Sigmoid colon (tissue), 7 donors: ENCODE data around the gene POLR3E. TPM values are rescaled to one million over a fixed set of nuclear protein-coding genes. Genes with fewer than 3 reads are reported as not detected.

Experiments used
- DNase-seq: peaks from one replicate; pipeline ENCODE4 v3.0.0-alpha.2; 2019
- H3K27ac ChIP-seq, 4 donors: fragments of 200-600 bp; sonication (generic); one replicate each; pipeline ENCODE4 v1.5.1; 2016 to 2019; ENCODE audit warnings: mild to moderate bottlenecking in 1 of 4
- H3K27me3 ChIP-seq, 3 donors: fragments of 200-600 bp; sonication (generic); one replicate each; pipeline ENCODE4 v1.5.1; 2019; ENCODE audit warnings: mild to moderate bottlenecking in 1 of 3
- H3K36me3 ChIP-seq, 4 donors: fragments of 200-600 bp; sonication (generic); one replicate each; pipeline ENCODE4 v1.5.1; 2016 to 2019
- H3K4me1 ChIP-seq, 4 donors: fragments of 200-600 bp; sonication (generic); one replicate each; pipeline ENCODE4 v1.5.1; 2017 to 2019
- H3K4me3 ChIP-seq, 4 donors: fragments of 200-600 bp; sonication (generic); one replicate each; pipeline ENCODE4 v1.5.1; 2017 to 2019; ENCODE audit warnings: mild to moderate bottlenecking in 2 of 4, moderate library complexity in 1 of 4
- H3K9me3 ChIP-seq, 4 donors: fragments of 200-600 bp in 3 of 4; sonication (generic) in 3 of 4; one replicate each; pipeline versions ENCODE4 v1.5.1 to v1.6.1; 2013 to 2019
- EP300 ChIP-seq, 4 donors: sonication (generic); formaldehyde crosslinking; IDR thresholded peaks; one replicate each; pipeline ENCODE4 v1.6.1; 2017; ENCODE audit warnings: antibody characterized with exemption in 4 of 4
- POLR2A ChIP-seq, 2 donors: fragments of 450-650 bp; IDR thresholded peaks; one replicate each; pipeline ENCODE4 v1.6.1; 2016; ENCODE audit warnings: antibody characterized with exemption in 2 of 2, mild to moderate bottlenecking in 2 of 2, moderate library complexity in 2 of 2
- POLR2AphosphoS5 ChIP-seq, 4 donors: sonication (generic); formaldehyde crosslinking; IDR thresholded peaks; one replicate each; pipeline ENCODE4 v1.6.1; 2017; ENCODE audit warnings: antibody characterized with exemption in 4 of 4
- WGBS, 2 donors: extraction: QIAGEN DNeasy Blood & Tissue Kit; methylation state at CpG; one replicate each; pipeline ENCODE4 v1.1.7; 2013; 5-methylcytosine and 5-hydroxymethylcytosine counted together
- intact Hi-C: fragments of 100-400 bp; cut with DNase I; formaldehyde crosslinking; loops from one replicate; pipeline ENCODE4 v1.15.1; 2023
- polyA plus RNA-seq, 3 donors: library from polyadenylated mRNA; stranded (reverse); fragments of 200-250 nt; gene quantifications; one replicate each; pipeline ENCODE4 v1.2.3, GENCODE V29; 2013
- total RNA-seq, 4 donors: library from RNA; depleted of rRNA; stranded (reverse); fragments of >200 nt; gene quantifications; one replicate each; pipeline ENCODE4 v1.1.0, GENCODE V29; 2016
- TF ChIP-seq, protein P1 (sequence below), 4 experiments: fragments of 450-650 bp in 3 of 4; fragments of 200-600 bp in 1 of 4; IDR thresholded peaks; one replicate each; pipeline ENCODE4 v1.5.1; 2016 to 2019; ENCODE audit warnings: antibody characterized with exemption in 4 of 4, mild to moderate bottlenecking in 3 of 4, moderate library complexity in 2 of 4
- donor health status: healthy with polysubstance abuse.
- donor health status: Bipolar disorder and iron deficiency.
- donor health status: healthy.

The POLR3E gene
- total and polyA plus RNA-seq, 7 donors = 10.6 to 68.7 (median 39.3) TPM

DNA sequence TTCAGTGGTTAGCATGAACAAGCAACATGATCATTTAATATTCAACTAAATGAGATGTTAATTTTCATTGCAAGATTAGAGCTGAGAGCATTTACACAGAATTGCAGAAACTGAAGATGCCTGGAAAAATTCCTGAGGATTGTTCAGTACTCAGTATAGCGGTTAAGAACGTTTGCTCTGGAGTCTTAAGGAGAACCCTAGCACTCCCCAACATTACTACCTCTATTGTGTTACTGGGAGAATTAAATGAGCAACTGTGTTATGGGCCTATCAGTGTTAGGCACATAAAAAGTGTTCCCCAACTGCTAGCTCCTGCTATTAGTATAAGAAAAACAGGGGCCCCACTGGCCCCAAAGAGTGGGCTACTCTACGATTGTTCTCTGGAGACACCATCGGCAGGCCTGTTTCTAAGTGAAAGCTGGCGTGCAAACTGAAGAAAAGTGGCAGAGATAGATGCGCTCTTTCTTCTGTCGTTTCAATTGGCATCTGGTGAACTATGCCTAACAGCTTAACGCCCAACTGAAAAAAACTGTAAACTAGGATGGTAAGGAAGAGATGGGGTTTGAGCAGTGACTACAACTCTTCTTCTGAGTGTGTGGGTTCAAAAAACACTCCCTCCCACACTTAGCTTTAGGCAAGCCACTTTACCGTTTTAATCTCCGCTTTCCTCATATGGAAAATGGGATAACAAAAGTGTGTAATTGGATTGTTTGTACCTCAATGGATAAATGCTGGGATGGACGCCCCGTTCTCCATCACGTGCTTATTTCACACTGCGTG lies 75.9 kb downstream of the POLR3E start:
- Histone ChIP-seq H3K4me3 (peak overlapping the region; percentile 78 to 95 (median 78)), H3K4me1 (peaks cover 0 to 62% (median 58%) of the 10 kb centered on the region in 4 donors), H3K9me3 (no peaks in the 10 kb centered on the region), H3K27me3 (no peaks in the 10 kb centered on the region), H3K36me3 (no peaks in the 10 kb centered on the region), H3K27ac (peak overlapping the region; percentile 91 to 95 (median 94))
- 45 to 54% methylated on average over 14 of the region's 14 CpGs for WGBS, 2 donors
- intact Hi-C loops = loop anchor here (5.0 kb wide), 1 partner anchor 181 kb away; no protein-coding TSS in a partner anchor
- DNase-seq = no peak
- TF ChIP-seq, protein P1, sequence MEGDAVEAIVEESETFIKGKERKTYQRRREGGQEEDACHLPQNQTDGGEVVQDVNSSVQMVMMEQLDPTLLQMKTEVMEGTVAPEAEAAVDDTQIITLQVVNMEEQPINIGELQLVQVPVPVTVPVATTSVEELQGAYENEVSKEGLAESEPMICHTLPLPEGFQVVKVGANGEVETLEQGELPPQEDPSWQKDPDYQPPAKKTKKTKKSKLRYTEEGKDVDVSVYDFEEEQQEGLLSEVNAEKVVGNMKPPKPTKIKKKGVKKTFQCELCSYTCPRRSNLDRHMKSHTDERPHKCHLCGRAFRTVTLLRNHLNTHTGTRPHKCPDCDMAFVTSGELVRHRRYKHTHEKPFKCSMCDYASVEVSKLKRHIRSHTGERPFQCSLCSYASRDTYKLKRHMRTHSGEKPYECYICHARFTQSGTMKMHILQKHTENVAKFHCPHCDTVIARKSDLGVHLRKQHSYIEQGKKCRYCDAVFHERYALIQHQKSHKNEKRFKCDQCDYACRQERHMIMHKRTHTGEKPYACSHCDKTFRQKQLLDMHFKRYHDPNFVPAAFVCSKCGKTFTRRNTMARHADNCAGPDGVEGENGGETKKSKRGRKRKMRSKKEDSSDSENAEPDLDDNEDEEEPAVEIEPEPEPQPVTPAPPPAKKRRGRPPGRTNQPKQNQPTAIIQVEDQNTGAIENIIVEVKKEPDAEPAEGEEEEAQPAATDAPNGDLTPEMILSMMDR (IDR thresholded peaks at IDR 0.05) = no peak
- no peak for TF ChIP-seq POLR2AphosphoS5 (IDR thresholded peaks at IDR 0.05)
- no peak for TF ChIP-seq EP300 (IDR thresholded peaks at IDR 0.05)
- no peak for TF ChIP-seq POLR2A (IDR thresholded peaks at IDR 0.05)

DNA sequence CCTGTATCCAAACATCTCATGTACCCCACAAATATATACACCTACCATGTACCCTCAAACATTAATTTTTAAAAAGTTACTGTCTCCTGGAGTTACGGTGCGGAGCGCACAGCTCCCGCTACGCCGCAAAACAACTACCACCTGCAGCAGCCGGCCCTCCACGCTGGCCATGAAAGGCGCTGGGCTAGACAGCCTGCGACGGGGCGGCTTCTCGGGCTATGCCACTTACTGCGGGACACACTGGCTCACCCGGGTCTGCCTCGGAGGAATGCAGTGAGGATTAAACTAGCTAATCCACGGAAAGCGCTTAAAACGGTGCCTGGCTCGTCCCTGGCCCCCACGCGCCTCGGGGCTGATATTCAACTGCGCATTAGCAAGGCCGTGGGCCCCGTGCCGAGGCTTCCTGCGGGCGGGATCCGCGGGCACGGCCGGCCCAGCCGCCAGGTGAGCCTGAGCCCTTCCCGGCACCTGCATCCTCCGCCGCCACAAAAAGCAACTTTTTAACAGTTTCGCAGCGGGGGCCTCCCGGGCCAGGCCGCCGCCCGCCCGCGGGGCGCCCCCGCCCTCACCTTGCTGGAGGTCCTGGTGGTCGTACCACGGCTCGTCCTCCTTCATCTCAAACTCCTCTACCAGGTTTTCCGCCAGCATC lies 76.6 kb downstream of the POLR3E start:
- peak; percentile 79 for DNase-seq
- no peak for TF ChIP-seq EP300 (IDR thresholded peaks at IDR 0.05)
- no peak for TF ChIP-seq POLR2A (IDR thresholded peaks at IDR 0.05)
- TF ChIP-seq, protein P1 (IDR thresholded peaks at IDR 0.05) = no peak
- TF ChIP-seq POLR2AphosphoS5 (IDR thresholded peaks at IDR 0.05) = peak in 2 of 4 donors; percentile 33 to 35
- 1 to 2% methylated on average over 51 of the region's 51 CpGs for WGBS, 2 donors
- intact Hi-C loops = loop anchor here (5.0 kb wide), 1 partner anchor 181 kb away; no protein-coding TSS in a partner anchor
- peaks cover 0 to 55% (median 50%) of the 10 kb centered on the region in 4 donors for H3K4me1 ChIP-seq
- no peaks in the 10 kb centered on the region for H3K9me3 ChIP-seq
- H3K4me3 ChIP-seq = peak overlapping the region; percentile 78 to 95 (median 78)
- peak overlapping the region; percentile 91 to 95 (median 94) for H3K27ac ChIP-seq
- no peaks in the 10 kb centered on the region for H3K36me3 ChIP-seq
- H3K27me3 ChIP-seq = no peaks in the 10 kb centered on the region

DNA sequence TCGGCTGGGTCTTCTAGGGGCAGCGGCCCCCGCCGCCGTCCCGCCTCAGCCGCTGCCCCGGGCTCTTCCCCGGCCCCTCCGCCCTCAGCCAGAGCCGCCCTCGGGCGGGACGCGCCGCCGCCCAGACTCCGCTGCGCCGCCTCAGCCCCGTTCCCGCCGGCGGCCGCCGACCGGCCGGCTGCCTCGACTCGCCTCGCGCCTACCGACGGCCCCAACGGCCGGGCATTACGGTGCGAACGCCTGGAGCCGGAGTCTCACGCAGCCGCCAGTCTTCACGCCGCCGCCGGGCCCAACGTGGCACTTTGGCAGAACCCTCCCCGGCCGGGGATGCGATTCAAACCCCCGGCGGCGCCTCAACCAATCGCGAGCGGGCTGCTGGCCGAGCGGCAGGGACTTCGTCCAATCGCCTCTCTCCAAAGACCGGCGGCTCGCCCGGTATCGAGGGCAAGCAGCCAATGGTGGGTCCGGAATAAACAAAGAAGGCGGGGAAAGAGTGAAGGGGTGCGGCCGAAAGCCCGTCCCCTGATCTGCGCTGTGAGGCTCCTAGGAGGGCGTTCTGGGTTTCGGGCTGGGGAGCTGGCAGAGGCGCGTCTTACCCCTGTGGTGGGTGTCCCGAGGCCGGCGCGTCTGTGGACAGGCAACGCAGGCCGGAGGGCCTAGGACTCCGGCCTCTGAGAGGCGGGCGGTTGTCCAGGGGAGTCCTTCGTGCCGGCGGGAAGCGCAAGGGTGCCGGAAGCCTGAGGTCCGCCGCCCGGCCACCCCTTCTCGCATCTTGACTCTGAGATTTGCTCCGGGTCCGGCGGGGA lies 77.3 kb downstream of the POLR3E start, which contains the start of gene CDR2:
Gene CDR2, minus strand, starts transcription at position 309 of the 806 bp plus-strand sequence. CDS start 310 bp downstream, outside the sequence.
- 0% methylated on average over 96 of the region's 96 CpGs for WGBS, 2 donors
- TF ChIP-seq POLR2AphosphoS5 (IDR thresholded peaks at IDR 0.05) (peak; percentile 96 to 98 (median 97)), POLR2A (IDR thresholded peaks at IDR 0.05) (peak; percentile 81 to 91), EP300 (IDR thresholded peaks at IDR 0.05) (no peak)
- TF ChIP-seq, protein P1 (IDR thresholded peaks at IDR 0.05) = no peak
- intact Hi-C loops = loop anchor here (5.0 kb wide), 1 partner anchor 182 kb away; no protein-coding TSS in a partner anchor
- H3K4me1 ChIP-seq = peaks cover 0 to 47% (median 43%) of the 10 kb centered on the region in 4 donors
- H3K4me3 ChIP-seq = peak within 1 kb of the TSS; percentile 78 to 95 (median 78)
- H3K27ac ChIP-seq = peak within 1 kb of the TSS; percentile 91 to 95 (median 94)
- H3K27me3 ChIP-seq = no peaks in the 10 kb centered on the region
- H3K36me3 ChIP-seq = no peaks in the 10 kb centered on the region
- peak; percentile 99 for DNase-seq
- H3K9me3 ChIP-seq = no peaks in the 10 kb centered on the region
